ENCODE data around the gene ASPSCR1.

- TF ChIP-seq CTCF (IDR thresholded peaks at IDR 0.05), result no peak
- TF ChIP-seq POLR2A (IDR thresholded peaks at IDR 0.05), result no peak
Measured at GRCh38 chr17:82062076-82062983, 84.9 kb downstream of the ASPSCR1 start.

Data from testis (tissue), 2 donors.